Measurements from ENCODE around the gene SLC6A12.

SLC6A12 gene

GRCh38 chr12:179885-180284 is 34.1 kb downstream of the SLC6A12 start:
- H3K36me3 ChIP-seq (ENCODE audit: control insufficient read depth, insufficient read depth, low read length): no peaks in the 10 kb centered on the region
- H3K4me3 ChIP-seq (ENCODE audit: insufficient read depth, low read depth, low read length): no peak overlapping the region
- H3K27ac ChIP-seq (ENCODE audit: insufficient read depth, low read depth, low read length, poor library complexity, severe bottlenecking): no peak overlapping the region
- no peaks in the 10 kb centered on the region for H3K4me1 ChIP-seq (ENCODE audit: control insufficient read depth, insufficient read depth, low read length)
- no peaks in the 10 kb centered on the region for H3K27me3 ChIP-seq (ENCODE audit: control insufficient read depth, insufficient read depth, low read length, poor library complexity, severe bottlenecking)
- WGBS, 2 experiments: 86 to 91% methylated on average over 5 of the region's 5 CpGs
- no peaks in the 10 kb centered on the region for H3K9me3 ChIP-seq (ENCODE audit: control insufficient read depth, low read length)

- WGBS, 2 experiments: 81 to 83% methylated on average over 11 of the region's 11 CpGs
- Histone ChIP-seq H3K27ac (ENCODE audit: insufficient read depth, low read depth, low read length, poor library complexity, severe bottlenecking) (no peak overlapping the region), H3K36me3 (ENCODE audit: control insufficient read depth, insufficient read depth, low read length) (no peaks in the 10 kb centered on the region), H3K4me1 (ENCODE audit: control insufficient read depth, insufficient read depth, low read length) (no peaks in the 10 kb centered on the region), H3K4me3 (ENCODE audit: insufficient read depth, low read depth, low read length) (no peak overlapping the region), H3K27me3 (ENCODE audit: control insufficient read depth, insufficient read depth, low read length, poor library complexity, severe bottlenecking) (no peaks in the 10 kb centered on the region), H3K9me3 (ENCODE audit: control insufficient read depth, low read length) (no peaks in the 10 kb centered on the region)
Observed at GRCh38 chr12:179131-179884, 34.6 kb downstream of the SLC6A12 start.

GRCh38 chr12:178829-179109 is 35.2 kb downstream of the SLC6A12 start:
- H3K4me3 ChIP-seq (ENCODE audit: insufficient read depth, low read depth, low read length): no peak overlapping the region
- no peaks in the 10 kb centered on the region for H3K4me1 ChIP-seq (ENCODE audit: control insufficient read depth, insufficient read depth, low read length)
- 70 to 74% methylated on average over 3 of the region's 3 CpGs for WGBS, 2 experiments
- no peaks in the 10 kb centered on the region for H3K9me3 ChIP-seq (ENCODE audit: control insufficient read depth, low read length)
- no peaks in the 10 kb centered on the region for H3K36me3 ChIP-seq (ENCODE audit: control insufficient read depth, insufficient read depth, low read length)
- H3K27me3 ChIP-seq (ENCODE audit: control insufficient read depth, insufficient read depth, low read length, poor library complexity, severe bottlenecking): no peaks in the 10 kb centered on the region
- no peak overlapping the region for H3K27ac ChIP-seq (ENCODE audit: insufficient read depth, low read depth, low read length, poor library complexity, severe bottlenecking)

- no peaks in the 10 kb centered on the region for H3K36me3 ChIP-seq (ENCODE audit: control insufficient read depth, insufficient read depth, low read length)
- H3K4me1 ChIP-seq (ENCODE audit: control insufficient read depth, insufficient read depth, low read length): peaks cover 4% of the 10 kb centered on the region
- no peaks in the 10 kb centered on the region for H3K9me3 ChIP-seq (ENCODE audit: control insufficient read depth, low read length)
- H3K27ac ChIP-seq (ENCODE audit: insufficient read depth, low read depth, low read length, poor library complexity, severe bottlenecking): no peak overlapping the region
- no peak overlapping the region for H3K4me3 ChIP-seq (ENCODE audit: insufficient read depth, low read depth, low read length)
- H3K27me3 ChIP-seq (ENCODE audit: control insufficient read depth, insufficient read depth, low read length, poor library complexity, severe bottlenecking): no peaks in the 10 kb centered on the region
- 92 to 93% methylated on average over 19 to 20 of the region's 20 CpGs for WGBS, 2 experiments
Observed at GRCh38 chr12:177980-178828, 35.8 kb downstream of the SLC6A12 start.

- Histone ChIP-seq H3K4me1 (ENCODE audit: control insufficient read depth, insufficient read depth, low read length) (peaks cover 11% of the 10 kb centered on the region), H3K4me3 (ENCODE audit: insufficient read depth, low read depth, low read length) (no peak overlapping the region), H3K27ac (ENCODE audit: insufficient read depth, low read depth, low read length, poor library complexity, severe bottlenecking) (no peak overlapping the region), H3K9me3 (ENCODE audit: control insufficient read depth, low read length) (no peaks in the 10 kb centered on the region), H3K36me3 (ENCODE audit: control insufficient read depth, insufficient read depth, low read length) (no peaks in the 10 kb centered on the region), H3K27me3 (ENCODE audit: control insufficient read depth, insufficient read depth, low read length, poor library complexity, severe bottlenecking) (no peaks in the 10 kb centered on the region)
- WGBS, 2 experiments: 78 to 85% methylated on average over 11 of the region's 11 CpGs
Observed at GRCh38 chr12:177336-177979, 36.5 kb downstream of the SLC6A12 start.

GRCh38 chr12:176321-177181 is 37.4 kb downstream of the SLC6A12 start:
- no peak overlapping the region for H3K4me3 ChIP-seq (ENCODE audit: insufficient read depth, low read depth, low read length)
- peaks cover 20% of the 10 kb centered on the region for H3K4me1 ChIP-seq (ENCODE audit: control insufficient read depth, insufficient read depth, low read length)
- H3K27me3 ChIP-seq (ENCODE audit: control insufficient read depth, insufficient read depth, low read length, poor library complexity, severe bottlenecking): no peaks in the 10 kb centered on the region
- no peaks in the 10 kb centered on the region for H3K9me3 ChIP-seq (ENCODE audit: control insufficient read depth, low read length)
- H3K27ac ChIP-seq (ENCODE audit: insufficient read depth, low read depth, low read length, poor library complexity, severe bottlenecking): no peak overlapping the region
- no peaks in the 10 kb centered on the region for H3K36me3 ChIP-seq (ENCODE audit: control insufficient read depth, insufficient read depth, low read length)
- WGBS, 2 experiments: 88 to 89% methylated on average over 16 of the region's 16 CpGs

- Histone ChIP-seq H3K4me1 (ENCODE audit: control insufficient read depth, insufficient read depth, low read length) (peaks cover 27% of the 10 kb centered on the region), H3K27me3 (ENCODE audit: control insufficient read depth, insufficient read depth, low read length, poor library complexity, severe bottlenecking) (no peaks in the 10 kb centered on the region), H3K36me3 (ENCODE audit: control insufficient read depth, insufficient read depth, low read length) (no peaks in the 10 kb centered on the region), H3K27ac (ENCODE audit: insufficient read depth, low read depth, low read length, poor library complexity, severe bottlenecking) (no peak overlapping the region), H3K4me3 (ENCODE audit: insufficient read depth, low read depth, low read length) (no peak overlapping the region), H3K9me3 (ENCODE audit: control insufficient read depth, low read length) (no peaks in the 10 kb centered on the region)
- 81 to 82% methylated on average over 16 of the region's 16 CpGs for WGBS, 2 experiments
Observed at GRCh38 chr12:175759-176158, 38.2 kb downstream of the SLC6A12 start.

- Histone ChIP-seq H3K4me1 (ENCODE audit: control insufficient read depth, insufficient read depth, low read length) (peaks cover 32% of the 10 kb centered on the region), H3K27ac (ENCODE audit: insufficient read depth, low read depth, low read length, poor library complexity, severe bottlenecking) (no peak overlapping the region), H3K4me3 (ENCODE audit: insufficient read depth, low read depth, low read length) (no peak overlapping the region), H3K36me3 (ENCODE audit: control insufficient read depth, insufficient read depth, low read length) (no peaks in the 10 kb centered on the region), H3K9me3 (ENCODE audit: control insufficient read depth, low read length) (no peaks in the 10 kb centered on the region), H3K27me3 (ENCODE audit: control insufficient read depth, insufficient read depth, low read length, poor library complexity, severe bottlenecking) (no peaks in the 10 kb centered on the region)
- WGBS, 2 experiments: 92 to 93% methylated on average over 10 of the region's 10 CpGs
Observed at GRCh38 chr12:175250-175649, 38.7 kb downstream of the SLC6A12 start.

GRCh38 chr12:174596-174995 is 39.4 kb downstream of the SLC6A12 start:
- Histone ChIP-seq H3K27ac (ENCODE audit: insufficient read depth, low read depth, low read length, poor library complexity, severe bottlenecking) (no peak overlapping the region), H3K36me3 (ENCODE audit: control insufficient read depth, insufficient read depth, low read length) (no peaks in the 10 kb centered on the region), H3K9me3 (ENCODE audit: control insufficient read depth, low read length) (no peaks in the 10 kb centered on the region), H3K4me1 (ENCODE audit: control insufficient read depth, insufficient read depth, low read length) (peaks cover 38% of the 10 kb centered on the region), H3K27me3 (ENCODE audit: control insufficient read depth, insufficient read depth, low read length, poor library complexity, severe bottlenecking) (no peaks in the 10 kb centered on the region), H3K4me3 (ENCODE audit: insufficient read depth, low read depth, low read length) (no peak overlapping the region)
- 89 to 92% methylated on average over 22 of the region's 23 CpGs for WGBS, 2 experiments

All from ectodermal cell (in vitro differentiated cells).